Thyroid gland (tissue), 4 donors: ENCODE results near the gene RNASE4. TPM values are rescaled to one million over a fixed set of nuclear protein-coding genes. Genes with fewer than 3 reads are reported as not detected.

Experiments
- DNase-seq, 2 donors: peaks; one replicate each; pipeline ENCODE4 v3.0.0-alpha.2; 2019
- H3K27ac ChIP-seq, 3 donors: fragments of 200-600 bp; sonication (generic); 1 replicate in 2 of 3; 2 replicates in 1 of 3; pipeline ENCODE4 v1.5.1; 2016 to 2019; ENCODE audit warnings: mild to moderate bottlenecking in 1 of 3, moderate library complexity in 1 of 3
- H3K27me3 ChIP-seq: fragments of 200-600 bp; sonication (generic); one replicate; pipeline ENCODE4 v1.5.1; 2019
- H3K36me3 ChIP-seq, 2 donors: fragments of 200-600 bp; sonication (generic); one replicate each; pipeline ENCODE4 v1.5.1; 2016 to 2019
- H3K4me1 ChIP-seq, 2 donors: fragments of 200-600 bp; sonication (generic); one replicate each; pipeline ENCODE4 v1.5.1; 2017 to 2019
- H3K4me3 ChIP-seq, 3 donors: fragments of 200-600 bp; sonication (generic); replicated peaks in 1 of 3; 1 replicate in 2 of 3; 2 replicates in 1 of 3; pipeline ENCODE4 v1.5.1; 2016; ENCODE audit warnings: mild to moderate bottlenecking in 1 of 3
- H3K9me3 ChIP-seq: fragments of 200-600 bp; sonication (generic); one replicate; pipeline ENCODE4 v1.5.1; 2017
- POLR2A ChIP-seq, 2 donors: fragments of 450-650 bp; IDR thresholded peaks; one replicate each; pipeline ENCODE4 v1.6.1; 2017; ENCODE audit warnings: antibody characterized with exemption in 2 of 2, mild to moderate bottlenecking in 2 of 2, moderate library complexity in 1 of 2
- WGBS, 2 donors: methylation state at CpG; one replicate each; pipeline ENCODE4 v1.1.5; 2017; 5-methylcytosine and 5-hydroxymethylcytosine counted together
- intact Hi-C: fragments of 100-400 bp; cut with DNase I; formaldehyde crosslinking; loops from one replicate; pipeline ENCODE4 v1.15.1; 2023
- total RNA-seq, 4 donors: library from RNA; depleted of rRNA; stranded (reverse); fragments of >200 nt; gene quantifications; one replicate each; pipeline ENCODE4 v1.2.3, GENCODE V29; 2016
- TF ChIP-seq, protein P1 (sequence below), 6 experiments: fragments of 200-600 bp in 3 of 6; fragments of 450-650 bp in 3 of 6; sonication (generic) in 3 of 6; IDR thresholded peaks; one replicate each; pipeline ENCODE4 v1.5.1; 2016 to 2019; ENCODE audit warnings: antibody characterized with exemption in 6 of 6, mild to moderate bottlenecking in 2 of 6, inconsistent platforms in 1 of 6, moderate library complexity in 1 of 6

RNASE4 gene
- total RNA-seq, 4 donors from 2014 or later = 15.5 to 58.9 (median 45.8) TPM

DNA sequence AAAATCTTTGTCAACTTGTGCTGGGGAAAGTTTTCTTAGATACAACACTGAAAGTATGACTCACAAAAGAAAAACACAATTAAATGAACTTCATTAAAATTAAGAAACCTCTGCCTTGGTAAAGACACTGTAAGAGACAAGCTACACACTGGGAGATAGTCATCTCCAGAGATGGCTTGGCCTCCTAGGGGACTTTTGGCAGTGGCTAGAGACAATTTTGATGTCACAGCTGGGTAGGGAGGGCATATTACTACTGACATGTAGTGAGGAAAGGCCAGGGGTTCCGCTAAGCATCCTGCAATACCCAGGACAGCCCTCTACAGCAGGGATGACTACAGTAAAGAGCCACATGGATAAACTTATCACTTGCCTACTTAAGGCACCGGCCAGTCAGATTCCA, 8.7 kb upstream of the RNASE4 start:
- no peak for DNase-seq
- intact Hi-C loops = loop anchor here (5.0 kb wide), 1 partner anchor 53 kb away; no protein-coding TSS in a partner anchor
- H3K36me3 ChIP-seq = no peaks in the 10 kb centered on the region
- WGBS, 2 donors = 79 to 85% methylated on average over 2 of the region's 2 CpGs
- H3K27me3 ChIP-seq = no peaks in the 10 kb centered on the region
- H3K9me3 ChIP-seq = no peaks in the 10 kb centered on the region
- H3K4me3 ChIP-seq = no peak overlapping the region
- TF ChIP-seq POLR2A (IDR thresholded peaks at IDR 0.05) = no peak
- TF ChIP-seq, protein P1, sequence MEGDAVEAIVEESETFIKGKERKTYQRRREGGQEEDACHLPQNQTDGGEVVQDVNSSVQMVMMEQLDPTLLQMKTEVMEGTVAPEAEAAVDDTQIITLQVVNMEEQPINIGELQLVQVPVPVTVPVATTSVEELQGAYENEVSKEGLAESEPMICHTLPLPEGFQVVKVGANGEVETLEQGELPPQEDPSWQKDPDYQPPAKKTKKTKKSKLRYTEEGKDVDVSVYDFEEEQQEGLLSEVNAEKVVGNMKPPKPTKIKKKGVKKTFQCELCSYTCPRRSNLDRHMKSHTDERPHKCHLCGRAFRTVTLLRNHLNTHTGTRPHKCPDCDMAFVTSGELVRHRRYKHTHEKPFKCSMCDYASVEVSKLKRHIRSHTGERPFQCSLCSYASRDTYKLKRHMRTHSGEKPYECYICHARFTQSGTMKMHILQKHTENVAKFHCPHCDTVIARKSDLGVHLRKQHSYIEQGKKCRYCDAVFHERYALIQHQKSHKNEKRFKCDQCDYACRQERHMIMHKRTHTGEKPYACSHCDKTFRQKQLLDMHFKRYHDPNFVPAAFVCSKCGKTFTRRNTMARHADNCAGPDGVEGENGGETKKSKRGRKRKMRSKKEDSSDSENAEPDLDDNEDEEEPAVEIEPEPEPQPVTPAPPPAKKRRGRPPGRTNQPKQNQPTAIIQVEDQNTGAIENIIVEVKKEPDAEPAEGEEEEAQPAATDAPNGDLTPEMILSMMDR (IDR thresholded peaks at IDR 0.05) = no peak
- H3K27ac ChIP-seq = no peak overlapping the region
- H3K4me1 ChIP-seq = peaks cover 6 to 7% of the 10 kb centered on the region in 2 donors

DNA sequence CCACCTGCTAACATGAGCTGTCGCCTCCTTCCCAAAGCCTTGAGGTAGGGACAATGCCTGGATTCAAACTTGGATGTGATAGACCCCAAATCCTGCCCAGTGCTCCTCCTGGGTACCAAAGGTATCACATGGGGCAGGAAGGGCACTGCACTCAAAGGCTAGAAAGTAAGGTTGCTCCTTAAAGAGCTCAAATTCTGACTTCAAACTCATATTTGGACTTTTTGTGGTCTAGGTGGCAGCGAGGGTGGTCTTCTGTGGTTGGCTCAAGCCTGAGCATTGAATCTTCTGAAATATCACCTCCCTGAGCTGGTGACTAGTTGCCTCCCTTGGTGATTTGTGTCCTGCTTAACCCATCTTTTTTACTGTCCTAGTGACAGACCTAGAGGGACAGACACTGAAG, 8.3 kb upstream of the RNASE4 start:
- Histone ChIP-seq H3K9me3 (no peaks in the 10 kb centered on the region), H3K36me3 (no peaks in the 10 kb centered on the region), H3K4me3 (no peak overlapping the region), H3K27me3 (no peaks in the 10 kb centered on the region), H3K4me1 (peaks cover 7 to 10% of the 10 kb centered on the region in 2 donors), H3K27ac (no peak overlapping the region)
- TF ChIP-seq POLR2A (IDR thresholded peaks at IDR 0.05) = no peak
- TF ChIP-seq, protein P1 (IDR thresholded peaks at IDR 0.05) = no peak
- WGBS, 2 donors = 77 to 84% methylated on average over 2 of the region's 2 CpGs
- DNase-seq = no peak
- intact Hi-C loops = loop anchor here (5.0 kb wide), 1 partner anchor 54 kb away; no protein-coding TSS in a partner anchor

DNA sequence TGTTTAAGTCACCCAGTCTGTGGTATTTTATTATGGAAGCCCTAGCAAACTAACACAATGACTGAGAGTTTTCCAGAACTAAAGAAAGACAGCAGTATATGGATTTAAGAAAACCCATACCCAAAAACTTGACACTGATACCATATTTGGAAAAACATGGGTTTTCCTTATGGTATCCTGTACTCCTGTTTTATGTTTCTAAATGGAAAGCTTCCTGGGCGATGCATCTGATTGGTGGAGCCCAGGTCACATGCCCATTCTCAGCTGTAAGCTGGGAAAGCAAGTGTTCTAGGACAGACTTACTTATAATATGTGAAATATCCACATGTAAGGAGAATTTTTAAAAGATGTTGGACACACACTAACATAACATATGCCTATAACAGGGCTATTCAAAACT, 4.5 kb upstream of the RNASE4 start:
- H3K27ac ChIP-seq = no peak overlapping the region
- no peak overlapping the region for H3K4me3 ChIP-seq
- H3K4me1 ChIP-seq = peaks cover 7 to 10% of the 10 kb centered on the region in 2 donors
- no peak for TF ChIP-seq POLR2A (IDR thresholded peaks at IDR 0.05)
- TF ChIP-seq, protein P1 (IDR thresholded peaks at IDR 0.05) = no peak
- intact Hi-C loops = loop anchor here (5.0 to 10.0 kb wide), 4 partner anchors 58 to 348 kb away; partner anchors contain the start of genes APEX1, CCNB1IP1 and OSGEP
- no peaks in the 10 kb centered on the region for H3K9me3 ChIP-seq
- H3K27me3 ChIP-seq = no peaks in the 10 kb centered on the region
- no peaks in the 10 kb centered on the region for H3K36me3 ChIP-seq
- WGBS, 2 donors = 85 to 89% methylated on average over 1 of the region's 1 CpG
- DNase-seq = peak; percentile 19 to 49

DNA sequence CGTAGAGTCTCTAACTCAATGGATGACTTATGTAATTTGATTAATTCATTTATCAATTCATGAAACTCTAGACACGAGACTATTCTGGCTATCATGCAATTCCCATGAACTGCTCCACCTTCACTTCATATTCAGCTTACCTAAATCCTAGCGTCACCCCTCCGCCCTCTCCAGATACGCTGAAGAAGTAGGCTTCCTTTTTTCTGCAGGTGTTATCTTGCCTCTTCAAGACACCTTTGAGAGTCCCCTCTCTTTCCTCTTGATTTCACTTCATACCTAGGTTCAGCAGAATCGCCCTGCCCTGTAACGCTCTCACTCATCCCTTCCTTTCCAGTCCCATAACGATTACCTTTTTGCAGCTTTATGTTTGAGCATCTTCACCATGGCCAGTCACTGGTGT, 4.0 kb upstream of the RNASE4 start:
- Histone ChIP-seq H3K27me3 (no peaks in the 10 kb centered on the region), H3K4me3 (no peak overlapping the region), H3K4me1 (peaks cover 7 to 10% of the 10 kb centered on the region in 2 donors), H3K27ac (no peak overlapping the region), H3K36me3 (no peaks in the 10 kb centered on the region), H3K9me3 (no peaks in the 10 kb centered on the region)
- WGBS, 2 donors = 49 to 55% methylated on average over 8 of the region's 8 CpGs
- TF ChIP-seq POLR2A (IDR thresholded peaks at IDR 0.05) = no peak
- TF ChIP-seq, protein P1 (IDR thresholded peaks at IDR 0.05) = no peak
- DNase-seq = no peak
- intact Hi-C loops = loop anchor here (5.0 to 10.0 kb wide), 3 partner anchors 68 to 348 kb away; partner anchors contain the start of genes APEX1, CCNB1IP1 and OSGEP

DNA sequence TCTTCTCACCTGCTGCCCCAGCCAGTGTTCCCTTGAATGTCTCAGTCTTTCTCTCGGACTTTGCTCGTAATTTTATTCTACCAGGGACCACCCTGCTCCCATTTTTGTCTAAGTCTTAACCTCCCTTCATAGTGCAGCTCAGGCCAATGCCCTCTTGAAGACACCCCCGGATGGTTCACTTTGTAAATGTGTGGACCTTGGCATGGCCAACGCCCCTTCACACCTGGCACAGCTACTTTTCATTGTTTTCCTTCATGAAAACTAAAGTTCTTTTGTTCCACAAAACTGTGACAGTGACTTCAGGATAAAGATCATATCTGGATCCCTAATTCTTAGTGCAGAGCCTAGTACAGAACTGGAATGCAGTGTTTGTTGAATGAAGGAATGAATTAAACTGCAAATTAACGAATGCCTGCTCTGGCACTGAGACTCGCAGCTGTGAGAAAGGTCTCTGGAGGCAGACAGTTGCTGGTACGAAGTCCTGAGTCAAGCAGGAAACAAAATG, 3.5 kb upstream of the RNASE4 start:
- H3K4me1 ChIP-seq = peaks cover 7 to 10% of the 10 kb centered on the region in 2 donors
- intact Hi-C loops = loop anchor here (5.0 to 10.0 kb wide), 3 partner anchors 69 to 349 kb away; partner anchors contain the start of genes APEX1, CCNB1IP1 and OSGEP
- H3K27me3 ChIP-seq = no peaks in the 10 kb centered on the region
- DNase-seq = no peak
- TF ChIP-seq POLR2A (IDR thresholded peaks at IDR 0.05) = no peak
- TF ChIP-seq, protein P1 (IDR thresholded peaks at IDR 0.05) = no peak
- H3K27ac ChIP-seq = peak overlapping the region; percentile 98 to 100 (median 100)
- H3K4me3 ChIP-seq = peak overlapping the region; percentile 2 to 56 (median 26)
- no peaks in the 10 kb centered on the region for H3K9me3 ChIP-seq
- H3K36me3 ChIP-seq = no peaks in the 10 kb centered on the region
- WGBS, 2 donors = 12 to 15% methylated on average over 7 of the region's 7 CpGs
